ENCODE results near the gene FGD2.

Gene FGD2

GRCh38 chr6:37053683-37054082, 48.2 kb downstream of the FGD2 start:
- H3K27ac ChIP-seq (replicated peaks): no peak overlapping the region
- TF ChIP-seq POLR2AphosphoS5 (IDR thresholded peaks at IDR 0.05; ENCODE audit: low read depth) (no peak), GABPA (IDR thresholded peaks at IDR 0.05; ENCODE audit: low read depth) (no peak), REST (IDR thresholded peaks at IDR 0.05; ENCODE audit: insufficient replicate concordance, low read depth) (no peak), SPI1 (IDR thresholded peaks at IDR 0.05; ENCODE audit: borderline replicate concordance, low read depth) (no peak), CTCF (IDR thresholded peaks at IDR 0.05; ENCODE audit: insufficient read depth, low read length) (no peak)
- DNase-seq (ENCODE audit: low read depth in 1 of 2, low spot score in 1 of 2): no peak
- no peaks in the 10 kb centered on the region for H3K27me3 ChIP-seq (ENCODE audit: insufficient read depth, poor library complexity, severe bottlenecking)
- H3K4me3 ChIP-seq (replicated peaks; ENCODE audit: insufficient read depth, low read length): no peak overlapping the region

- Histone ChIP-seq H3K27me3 (ENCODE audit: insufficient read depth, poor library complexity, severe bottlenecking) (no peaks in the 10 kb centered on the region), H3K4me3 (replicated peaks; ENCODE audit: insufficient read depth, low read length) (no peak overlapping the region), H3K27ac (replicated peaks) (no peak overlapping the region)
- TF ChIP-seq REST (IDR thresholded peaks at IDR 0.05; ENCODE audit: insufficient replicate concordance, low read depth): no peak
- TF ChIP-seq CTCF (IDR thresholded peaks at IDR 0.05; ENCODE audit: insufficient read depth, low read length): no peak
- TF ChIP-seq SPI1 (IDR thresholded peaks at IDR 0.05; ENCODE audit: borderline replicate concordance, low read depth): no peak
- TF ChIP-seq POLR2AphosphoS5 (IDR thresholded peaks at IDR 0.05; ENCODE audit: low read depth): no peak
- TF ChIP-seq GABPA (IDR thresholded peaks at IDR 0.05; ENCODE audit: low read depth): no peak
- DNase-seq (ENCODE audit: low read depth in 1 of 2, low spot score in 1 of 2): no peak
Observed at GRCh38 chr6:37054171-37054570, 48.7 kb downstream of the FGD2 start.

- Histone ChIP-seq H3K27ac (replicated peaks) (no peak overlapping the region), H3K4me3 (replicated peaks; ENCODE audit: insufficient read depth, low read length) (no peak overlapping the region), H3K27me3 (ENCODE audit: insufficient read depth, poor library complexity, severe bottlenecking) (no peaks in the 10 kb centered on the region)
- DNase-seq (ENCODE audit: low read depth in 1 of 2, low spot score in 1 of 2): no peak
- TF ChIP-seq POLR2AphosphoS5 (IDR thresholded peaks at IDR 0.05; ENCODE audit: low read depth) (no peak), REST (IDR thresholded peaks at IDR 0.05; ENCODE audit: insufficient replicate concordance, low read depth) (no peak), CTCF (IDR thresholded peaks at IDR 0.05; ENCODE audit: insufficient read depth, low read length) (no peak), SPI1 (IDR thresholded peaks at IDR 0.05; ENCODE audit: borderline replicate concordance, low read depth) (no peak), GABPA (IDR thresholded peaks at IDR 0.05; ENCODE audit: low read depth) (no peak)
Observed at GRCh38 chr6:37054580-37054979, 49.1 kb downstream of the FGD2 start.
